ENCODE measurements around the gene IL36B. TPM values are rescaled to one million over a fixed set of nuclear protein-coding genes. Genes with fewer than 3 reads are reported as not detected.
"Not testable (repeated sequence)": the region's sequence is repeated elsewhere in the genome, so short reads cannot be mapped to it uniquely, and the experiment has no call there.

Gene IL36B
- polyA plus RNA-seq (2013, experiment 1 of 2): not detected
- polyA plus RNA-seq (2013, experiment 2 of 2): not detected

GRCh38 chr2:113052396-113052917 lies at the start of gene IL36B:
Gene IL36B (minus strand): TSS chr2:113052867.
- WGBS: 96% methylated on average over 4 of the region's 6 CpGs
- no peaks in the 10 kb centered on the region for H3K4me1 ChIP-seq (ENCODE audit: insufficient read depth, low read length)
- H3K9me3 ChIP-seq (ENCODE audit: insufficient read depth, low read depth, low read length): peaks cover 9% of the 10 kb centered on the region
- H3K4me3 ChIP-seq (ENCODE audit: low read length): no peak within 1 kb of the TSS
- no peaks in the 10 kb centered on the region for H3K36me3 ChIP-seq (ENCODE audit: insufficient read depth, low read length)
- no peak within 1 kb of the TSS for H3K9ac ChIP-seq (ENCODE audit: low read depth, low read length)
- no peaks in the 10 kb centered on the region for H3K27me3 ChIP-seq (ENCODE audit: insufficient read depth, low read length)
- no peak within 1 kb of the TSS for H3K27ac ChIP-seq (ENCODE audit: low read depth, low read length)

GRCh38 chr2:113102133-113102532 lies 49.5 kb upstream of the IL36B start:
- H3K27ac ChIP-seq (ENCODE audit: low read depth, low read length): no peak overlapping the region
- no peak overlapping the region for H3K9ac ChIP-seq (ENCODE audit: low read depth, low read length)
- peaks cover 7% of the 10 kb centered on the region; the same call in 1 of the 2 replicates for H3K9me3 ChIP-seq (ENCODE audit: insufficient read depth, low read depth, low read length)
- no peak overlapping the region for H3K4me3 ChIP-seq (ENCODE audit: low read length)
- H3K27me3 ChIP-seq (ENCODE audit: insufficient read depth, low read length): no peaks in the 10 kb centered on the region
- no peaks in the 10 kb centered on the region for H3K4me1 ChIP-seq (ENCODE audit: insufficient read depth, low read length)
- no peaks in the 10 kb centered on the region for H3K36me3 ChIP-seq (ENCODE audit: insufficient read depth, low read length)
- 95% methylated on average over 2 of the region's 2 CpGs for WGBS

- Histone ChIP-seq H3K4me1 (ENCODE audit: insufficient read depth, low read length) (no peaks in the 10 kb centered on the region), H3K9me3 (ENCODE audit: insufficient read depth, low read depth, low read length) (peaks cover 19% of the 10 kb centered on the region; the same call in 1 of the 2 replicates), H3K9ac (ENCODE audit: low read depth, low read length) (no peak overlapping the region), H3K27me3 (ENCODE audit: insufficient read depth, low read length) (no peaks in the 10 kb centered on the region), H3K4me3 (ENCODE audit: low read length) (no peak overlapping the region), H3K27ac (ENCODE audit: low read depth, low read length) (no peak overlapping the region), H3K36me3 (ENCODE audit: insufficient read depth, low read length) (no peaks in the 10 kb centered on the region)
- 95% methylated on average over 6 of the region's 6 CpGs for WGBS
Measured at GRCh38 chr2:113098532-113098931, 45.9 kb upstream of the IL36B start.

- WGBS: 92% methylated on average over 4 of the region's 4 CpGs
- Histone ChIP-seq H3K9ac (ENCODE audit: low read depth, low read length) (no peak overlapping the region), H3K27me3 (ENCODE audit: insufficient read depth, low read length) (no peaks in the 10 kb centered on the region), H3K4me3 (ENCODE audit: low read length) (no peak overlapping the region), H3K27ac (ENCODE audit: low read depth, low read length) (no peak overlapping the region), H3K4me1 (ENCODE audit: insufficient read depth, low read length) (no peaks in the 10 kb centered on the region), H3K9me3 (ENCODE audit: insufficient read depth, low read depth, low read length) (peaks cover 19% of the 10 kb centered on the region; the same call in 1 of the 2 replicates), H3K36me3 (ENCODE audit: insufficient read depth, low read length) (no peaks in the 10 kb centered on the region)
Measured at GRCh38 chr2:113098041-113098440, 45.4 kb upstream of the IL36B start.

GRCh38 chr2:113096842-113097618 lies 44.4 kb upstream of the IL36B start:
- not testable (repeated sequence) for H3K27me3 ChIP-seq (ENCODE audit: insufficient read depth, low read length); H3K9ac ChIP-seq (ENCODE audit: low read depth, low read length); H3K36me3 ChIP-seq (ENCODE audit: insufficient read depth, low read length); H3K4me3 ChIP-seq (ENCODE audit: low read length); H3K4me1 ChIP-seq (ENCODE audit: insufficient read depth, low read length); H3K27ac ChIP-seq (ENCODE audit: low read depth, low read length)
- peaks cover 19% of the 10 kb centered on the region; the same call in 1 of the 2 replicates for H3K9me3 ChIP-seq (ENCODE audit: insufficient read depth, low read depth, low read length)
- WGBS: 92% methylated on average over 2 of the region's 2 CpGs

GRCh38 chr2:113096306-113096705 lies 43.6 kb upstream of the IL36B start:
- H3K4me3 ChIP-seq (ENCODE audit: low read length); H3K36me3 ChIP-seq (ENCODE audit: insufficient read depth, low read length); H3K27me3 ChIP-seq (ENCODE audit: insufficient read depth, low read length); H3K27ac ChIP-seq (ENCODE audit: low read depth, low read length); H3K4me1 ChIP-seq (ENCODE audit: insufficient read depth, low read length); H3K9ac ChIP-seq (ENCODE audit: low read depth, low read length): not testable (repeated sequence)
- H3K9me3 ChIP-seq (ENCODE audit: insufficient read depth, low read depth, low read length): peaks cover 19% of the 10 kb centered on the region; the same call in 1 of the 2 replicates
- 93% methylated on average over 10 of the region's 14 CpGs for WGBS

GRCh38 chr2:113093613-113093977 lies 40.9 kb upstream of the IL36B start:
- H3K27me3 ChIP-seq (ENCODE audit: insufficient read depth, low read length): peaks cover 6% of the 10 kb centered on the region
- WGBS: 100% methylated on average over 1 of the region's 2 CpGs
- peaks cover 15% of the 10 kb centered on the region; the same call in 1 of the 2 replicates for H3K9me3 ChIP-seq (ENCODE audit: insufficient read depth, low read depth, low read length)
- H3K27ac ChIP-seq (ENCODE audit: low read depth, low read length): no peak overlapping the region
- H3K4me3 ChIP-seq (ENCODE audit: low read length): no peak overlapping the region
- no peaks in the 10 kb centered on the region for H3K4me1 ChIP-seq (ENCODE audit: insufficient read depth, low read length)
- H3K9ac ChIP-seq (ENCODE audit: low read depth, low read length): no peak overlapping the region
- no peaks in the 10 kb centered on the region for H3K36me3 ChIP-seq (ENCODE audit: insufficient read depth, low read length)

- H3K9me3 ChIP-seq (ENCODE audit: insufficient read depth, low read depth, low read length): peaks cover 15% of the 10 kb centered on the region; the same call in 1 of the 2 replicates
Measured at GRCh38 chr2:113092864-113093612, 40.4 kb upstream of the IL36B start.

GRCh38 chr2:113091231-113091896 lies 38.7 kb upstream of the IL36B start:
- no peak overlapping the region for H3K27ac ChIP-seq (ENCODE audit: low read depth, low read length)
- no peak overlapping the region for H3K4me3 ChIP-seq (ENCODE audit: low read length)
- no peaks in the 10 kb centered on the region for H3K36me3 ChIP-seq (ENCODE audit: insufficient read depth, low read length)
- H3K4me1 ChIP-seq (ENCODE audit: insufficient read depth, low read length): no peaks in the 10 kb centered on the region
- 79% methylated on average over 4 of the region's 4 CpGs for WGBS
- 0 out of 2 replicates have a peak, but pooled peaks cover 8% of the 10 kb centered on the region for H3K9me3 ChIP-seq (ENCODE audit: insufficient read depth, low read depth, low read length)
- H3K27me3 ChIP-seq (ENCODE audit: insufficient read depth, low read length): peaks cover 6% of the 10 kb centered on the region
- H3K9ac ChIP-seq (ENCODE audit: low read depth, low read length): no peak overlapping the region

More at GRCh38 chr2:113092864-113093612, 40.4 kb upstream of the IL36B start:
- WGBS: 92% methylated on average over 5 of the region's 5 CpGs
- Histone ChIP-seq H3K4me1 (ENCODE audit: insufficient read depth, low read length) (no peaks in the 10 kb centered on the region), H3K36me3 (ENCODE audit: insufficient read depth, low read length) (no peaks in the 10 kb centered on the region), H3K4me3 (ENCODE audit: low read length) (no peak overlapping the region), H3K9ac (ENCODE audit: low read depth, low read length) (no peak overlapping the region), H3K27ac (ENCODE audit: low read depth, low read length) (no peak overlapping the region), H3K27me3 (ENCODE audit: insufficient read depth, low read length) (peaks cover 6% of the 10 kb centered on the region)

- Histone ChIP-seq H3K27ac (ENCODE audit: low read depth, low read length) (no peak overlapping the region), H3K9me3 (ENCODE audit: insufficient read depth, low read depth, low read length) (0 out of 2 replicates have a peak, but pooled peaks cover 4% of the 10 kb centered on the region), H3K36me3 (ENCODE audit: insufficient read depth, low read length) (no peaks in the 10 kb centered on the region), H3K9ac (ENCODE audit: low read depth, low read length) (no peak overlapping the region), H3K4me3 (ENCODE audit: low read length) (no peak overlapping the region), H3K27me3 (ENCODE audit: insufficient read depth, low read length) (peaks cover 6% of the 10 kb centered on the region), H3K4me1 (ENCODE audit: insufficient read depth, low read length) (no peaks in the 10 kb centered on the region)
Measured at GRCh38 chr2:113089916-113090315, 37.2 kb upstream of the IL36B start.
